ENCODE data around the gene RPRD1B.

RPRD1B gene

DNA sequence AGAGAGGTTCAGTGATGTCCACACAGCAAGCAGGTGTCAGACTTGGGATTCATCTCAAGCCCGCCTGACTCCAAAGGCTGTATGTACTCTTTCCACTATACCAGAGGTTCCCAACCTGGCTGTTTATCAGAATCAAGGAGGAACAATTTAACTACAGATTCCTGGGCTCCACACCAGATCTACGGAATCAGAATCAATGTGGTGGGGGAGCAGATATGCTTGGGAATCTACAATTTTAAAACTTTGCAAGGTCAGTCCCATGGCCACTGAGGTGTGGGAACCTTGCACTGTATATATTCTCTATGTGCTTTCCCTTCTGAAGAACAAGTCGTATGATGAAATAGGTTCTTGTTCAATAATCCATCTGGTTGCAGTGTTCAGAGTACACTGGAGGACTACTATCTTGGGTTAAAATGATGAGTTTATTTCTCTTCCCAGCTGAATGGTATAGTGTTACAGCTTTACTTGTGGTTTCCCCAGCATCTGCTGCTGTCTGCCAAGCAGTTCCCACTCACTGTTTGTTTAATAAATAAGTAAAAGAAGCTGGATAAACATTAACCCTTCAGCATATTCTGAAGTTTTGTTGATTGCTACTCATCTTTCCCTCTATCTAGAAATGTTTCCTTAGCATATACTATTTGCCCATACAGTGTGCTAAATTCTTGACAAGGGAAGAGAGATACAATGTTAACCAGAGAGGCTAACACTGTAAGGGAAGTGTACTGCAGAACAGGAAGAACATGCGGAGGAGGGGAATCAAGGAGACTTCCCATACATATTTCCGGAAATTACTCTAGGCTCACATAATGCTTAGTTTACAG is 10.2 kb upstream of the RPRD1B start:
- TF ChIP-seq, protein P1, sequence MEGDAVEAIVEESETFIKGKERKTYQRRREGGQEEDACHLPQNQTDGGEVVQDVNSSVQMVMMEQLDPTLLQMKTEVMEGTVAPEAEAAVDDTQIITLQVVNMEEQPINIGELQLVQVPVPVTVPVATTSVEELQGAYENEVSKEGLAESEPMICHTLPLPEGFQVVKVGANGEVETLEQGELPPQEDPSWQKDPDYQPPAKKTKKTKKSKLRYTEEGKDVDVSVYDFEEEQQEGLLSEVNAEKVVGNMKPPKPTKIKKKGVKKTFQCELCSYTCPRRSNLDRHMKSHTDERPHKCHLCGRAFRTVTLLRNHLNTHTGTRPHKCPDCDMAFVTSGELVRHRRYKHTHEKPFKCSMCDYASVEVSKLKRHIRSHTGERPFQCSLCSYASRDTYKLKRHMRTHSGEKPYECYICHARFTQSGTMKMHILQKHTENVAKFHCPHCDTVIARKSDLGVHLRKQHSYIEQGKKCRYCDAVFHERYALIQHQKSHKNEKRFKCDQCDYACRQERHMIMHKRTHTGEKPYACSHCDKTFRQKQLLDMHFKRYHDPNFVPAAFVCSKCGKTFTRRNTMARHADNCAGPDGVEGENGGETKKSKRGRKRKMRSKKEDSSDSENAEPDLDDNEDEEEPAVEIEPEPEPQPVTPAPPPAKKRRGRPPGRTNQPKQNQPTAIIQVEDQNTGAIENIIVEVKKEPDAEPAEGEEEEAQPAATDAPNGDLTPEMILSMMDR (IDR thresholded peaks at IDR 0.05; ENCODE audit: control insufficient read depth, extremely low read depth, insufficient read depth), result no peak
- 0 out of 2 replicates have a peak overlapping the region, but pooled peaks have one; percentile 12 for H3K4me3 ChIP-seq (ENCODE audit: low read depth, low read length)
- DNase-seq (ENCODE audit: low read depth), result peak; percentile 38

DNA sequence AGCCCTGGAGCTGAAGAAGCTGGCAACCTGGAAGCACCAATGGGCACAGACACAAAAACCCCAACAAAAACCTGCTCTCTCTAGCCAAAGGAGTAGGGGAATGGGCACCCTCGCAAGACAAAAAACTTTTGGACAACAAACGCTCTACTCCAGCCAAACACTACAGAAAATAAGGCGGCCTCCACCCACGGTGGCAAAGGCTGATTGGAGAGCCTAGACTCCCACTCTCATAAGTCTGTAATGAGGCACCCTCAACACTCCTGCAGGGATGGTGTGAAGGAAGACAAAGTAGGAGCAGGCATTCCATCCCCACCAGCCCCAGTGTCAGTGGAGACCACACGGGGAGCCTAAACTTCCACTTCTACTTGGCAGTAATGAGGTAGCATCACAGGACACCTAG is 9.1 kb upstream of the RPRD1B start:
- TF ChIP-seq, protein P1 (IDR thresholded peaks at IDR 0.05; ENCODE audit: control insufficient read depth, extremely low read depth, insufficient read depth), result no peak
- no peak for DNase-seq (ENCODE audit: low read depth)
- peak overlapping the region; percentile 12; the same call in 1 of the 2 replicates for H3K4me3 ChIP-seq (ENCODE audit: low read depth, low read length)

DNA sequence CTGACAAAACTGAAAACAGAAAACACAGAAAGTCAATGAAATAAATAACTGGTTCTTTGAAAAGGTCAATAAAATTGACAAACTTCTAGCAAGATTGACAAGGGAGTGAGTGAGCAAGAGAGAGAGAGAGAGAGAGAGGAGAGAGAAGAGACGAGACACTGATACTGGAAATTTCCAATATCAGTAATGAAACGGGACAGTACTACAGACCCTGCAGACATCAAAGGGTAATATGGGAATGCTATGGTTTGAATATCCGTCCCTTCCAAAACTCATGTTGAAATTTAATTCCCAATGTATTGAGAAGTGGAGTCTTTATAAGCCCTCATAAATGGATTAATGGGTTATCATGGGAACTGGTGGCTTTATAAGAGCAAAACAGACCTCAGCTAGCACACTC is 4.1 kb upstream of the RPRD1B start:
- no peak overlapping the region for H3K4me3 ChIP-seq (ENCODE audit: low read depth, low read length)
- no peak for DNase-seq (ENCODE audit: low read depth)
- TF ChIP-seq, protein P1 (IDR thresholded peaks at IDR 0.05; ENCODE audit: control insufficient read depth, extremely low read depth, insufficient read depth), result no peak

DNA sequence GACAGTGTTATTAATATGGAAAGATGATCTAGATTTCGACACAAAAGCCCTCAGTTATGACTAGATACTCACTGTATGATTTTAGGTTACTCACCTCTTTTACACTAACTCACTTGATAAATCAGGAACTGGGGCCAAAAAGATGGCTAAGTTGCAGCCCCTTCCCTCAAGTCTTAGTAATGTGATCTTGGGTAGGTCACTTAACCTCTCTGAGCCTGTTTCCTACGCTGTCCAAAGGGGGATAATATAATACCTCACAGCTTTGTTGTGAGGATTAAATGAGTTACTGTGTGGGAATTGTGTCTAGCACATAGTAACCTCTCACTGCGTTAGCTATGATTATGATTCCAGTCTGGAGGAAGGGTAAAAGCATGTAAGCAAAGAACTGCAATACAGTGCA is 1.6 kb upstream of the RPRD1B start:
- TF ChIP-seq, protein P1 (IDR thresholded peaks at IDR 0.05; ENCODE audit: control insufficient read depth, extremely low read depth, insufficient read depth), result no peak
- no peak overlapping the region for H3K4me3 ChIP-seq (ENCODE audit: low read depth, low read length)
- DNase-seq (ENCODE audit: low read depth), result no peak

DNA sequence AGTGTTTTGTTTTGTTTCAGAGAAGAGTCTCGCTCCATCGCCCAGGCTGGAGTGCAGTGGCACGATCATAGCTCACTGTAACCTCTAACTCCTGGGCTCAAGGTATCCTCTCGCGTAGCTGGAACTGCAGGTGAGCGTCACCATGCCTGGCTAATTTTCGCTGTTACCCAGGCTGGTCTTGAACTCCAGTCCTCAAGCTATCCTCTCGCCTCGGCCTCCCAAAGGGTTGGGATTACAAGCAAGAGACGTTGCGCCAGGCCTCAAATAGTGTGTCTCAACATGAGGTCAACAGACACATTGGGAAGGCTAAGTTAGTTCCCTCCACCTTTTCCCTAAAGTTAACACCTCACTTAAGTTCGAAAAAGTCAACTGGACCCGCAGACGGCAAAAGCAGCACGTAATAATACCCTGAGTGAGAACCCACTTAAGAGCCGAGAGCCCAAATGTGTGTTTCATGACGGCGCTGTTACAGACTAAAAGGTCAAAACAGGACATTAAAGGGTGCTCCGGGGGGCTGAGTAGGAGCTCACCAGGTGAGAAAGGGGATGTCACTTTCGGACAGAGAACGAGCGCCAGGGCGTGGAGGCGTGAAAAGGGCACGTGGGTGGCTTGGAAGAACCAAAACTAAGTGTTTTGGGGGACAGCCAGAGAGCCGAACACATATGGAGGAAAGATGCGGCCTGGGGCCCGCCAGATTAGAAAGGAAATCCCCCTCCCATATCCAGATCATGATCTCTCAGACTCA is 789 bp upstream of the RPRD1B start:
- TF ChIP-seq, protein P1 (IDR thresholded peaks at IDR 0.05; ENCODE audit: control insufficient read depth, extremely low read depth, insufficient read depth), result no peak
- H3K4me3 ChIP-seq (ENCODE audit: low read depth, low read length), result peak overlapping the region; percentile 95
- DNase-seq (ENCODE audit: low read depth), result no peak

DNA sequence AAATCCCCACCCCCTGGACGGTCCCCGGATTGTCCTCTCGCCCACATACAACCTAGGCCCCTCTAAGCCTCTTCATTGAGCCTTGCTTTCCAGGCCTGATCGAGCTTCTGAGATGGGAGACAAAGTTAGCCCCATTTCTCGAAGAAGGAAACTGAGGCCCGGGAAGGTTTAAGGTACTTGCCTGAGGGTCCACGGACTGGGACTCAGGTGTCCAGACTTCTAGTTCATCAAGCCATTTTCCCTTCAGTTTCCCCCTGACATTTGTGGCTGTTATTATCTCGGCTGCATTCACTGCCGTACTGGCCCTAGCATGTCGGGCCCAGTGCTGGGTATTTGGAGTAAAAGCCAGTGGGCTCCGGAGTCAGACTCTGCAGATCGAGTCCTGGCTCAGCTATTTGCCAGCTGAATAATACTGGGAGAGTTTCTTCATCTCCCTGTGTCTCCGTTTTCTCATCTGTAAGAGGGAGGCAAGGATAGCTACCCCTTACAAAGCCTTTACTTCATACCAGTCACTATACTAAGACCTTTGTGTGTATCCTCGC is 633 bp downstream of the RPRD1B start:
- DNase-seq (ENCODE audit: low read depth), result no peak
- peak overlapping the region; percentile 95 for H3K4me3 ChIP-seq (ENCODE audit: low read depth, low read length)

More for the DNA sequence above, 633 bp downstream of the RPRD1B start:
- TF ChIP-seq, protein P1 (IDR thresholded peaks at IDR 0.05; ENCODE audit: control insufficient read depth, extremely low read depth, insufficient read depth), result no peak

Data from LNCaP clone FGC (cell line).